TTC549 (cell line): Measurements from ENCODE around the gene PDZRN4.

Source experiments
- FAIRE-seq: peaks from 2 replicates; lab custom pipeline; 2012; peaks lifted over from hg19 to GRCh38; lab: Jason Lieb, UNC

The PDZRN4 gene

DNA sequence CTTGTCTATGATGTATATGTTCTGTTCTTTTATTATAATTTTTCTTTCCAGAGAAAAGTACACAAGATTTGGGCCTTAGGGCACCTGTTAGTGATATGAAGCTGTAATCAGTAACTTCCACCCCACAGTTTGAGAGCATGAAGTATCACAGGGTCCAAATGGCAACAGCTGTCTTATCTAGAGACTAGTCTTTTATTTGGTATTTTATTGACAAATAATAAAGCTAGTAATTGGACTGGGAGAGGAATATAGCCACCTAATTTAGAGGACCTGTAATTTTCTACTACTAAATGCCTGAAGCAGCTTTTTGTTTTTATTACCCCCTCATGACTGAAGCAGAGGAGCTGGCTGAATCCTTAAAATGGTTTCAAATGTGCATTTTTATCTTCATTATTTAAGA lies 174.8 kb downstream of the PDZRN4 start:
- FAIRE-seq, result no peak

GRCh38 chr12:41364211-41364610 lies 176.1 kb downstream of the PDZRN4 start:
- FAIRE-seq, result no peak

DNA sequence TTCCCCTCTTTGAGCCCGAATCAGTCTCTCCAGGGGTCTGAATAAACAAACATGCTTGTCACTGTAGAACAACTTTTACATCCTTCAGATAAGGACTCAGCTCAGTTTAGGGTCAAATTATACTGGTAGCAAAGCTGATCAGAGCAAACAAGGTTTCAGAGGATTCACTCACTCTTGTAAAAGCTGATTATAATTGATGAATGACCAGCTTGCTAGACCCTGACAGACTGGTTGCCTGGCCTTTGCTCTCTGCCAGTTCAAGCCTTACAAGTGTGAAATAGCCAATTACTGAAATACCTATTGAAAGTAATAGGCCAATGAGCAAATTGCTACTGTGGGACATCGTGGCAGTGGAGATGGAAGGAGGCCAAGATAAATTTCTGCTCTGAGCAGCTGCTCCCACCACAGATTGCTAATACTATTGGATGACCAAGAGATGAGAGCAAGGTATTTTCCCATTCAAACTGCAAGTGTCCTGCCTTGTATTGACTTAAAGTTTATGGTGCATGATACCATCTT lies 177.6 kb downstream of the PDZRN4 start:
- FAIRE-seq, result no peak

DNA sequence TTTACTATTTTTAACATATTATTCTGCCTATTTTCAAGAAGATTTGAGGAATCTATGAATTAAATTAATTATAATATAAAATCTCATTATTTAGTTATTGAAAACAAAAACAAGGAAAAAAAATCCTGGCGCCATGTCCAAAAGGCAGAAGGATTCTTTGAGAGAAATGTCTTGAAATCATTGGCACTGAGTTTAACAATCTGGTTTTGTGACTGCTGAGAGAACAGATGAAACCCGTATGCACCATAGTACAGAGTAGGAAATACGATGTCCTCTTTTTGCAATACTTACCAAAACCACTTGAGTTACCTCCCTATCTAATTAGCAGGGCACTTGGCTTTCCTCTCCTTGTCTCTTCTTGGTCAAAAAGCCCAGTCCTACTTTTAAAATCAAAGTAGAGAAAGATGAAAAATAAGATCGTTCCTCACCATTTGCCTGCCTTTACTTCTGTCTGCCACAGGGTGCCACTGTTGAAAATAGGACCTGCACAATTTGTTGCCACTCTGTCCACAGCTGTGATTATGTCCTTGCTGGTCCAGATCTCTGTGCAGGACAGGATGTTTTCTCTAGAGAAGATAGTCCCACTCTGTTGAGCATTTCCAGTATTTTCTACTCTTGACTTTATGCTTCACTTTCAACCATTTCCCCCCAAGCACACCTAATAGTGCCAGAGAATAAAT lies 179.7 kb downstream of the PDZRN4 start:
- no peak for FAIRE-seq

GRCh38 chr12:41380878-41381277 lies 192.8 kb downstream of the PDZRN4 start:
- no peak for FAIRE-seq

DNA sequence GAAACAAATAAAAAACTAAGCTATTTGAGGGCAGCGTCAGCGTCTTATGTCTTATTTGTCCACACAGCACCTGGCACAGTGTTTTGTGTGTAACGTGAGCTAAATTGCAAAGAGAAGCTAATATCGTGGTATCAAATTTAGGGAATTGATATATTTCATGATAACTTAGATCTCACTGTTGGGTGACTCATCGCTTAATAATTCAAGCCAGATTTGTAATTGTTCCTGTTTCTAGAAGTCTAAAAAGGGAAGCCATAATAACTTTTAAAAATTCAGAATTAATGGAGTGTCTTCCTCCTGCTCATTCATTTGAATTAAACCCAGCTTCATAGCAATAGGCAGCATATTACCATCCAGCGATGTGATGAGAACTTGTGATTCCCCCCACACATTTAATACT lies 214.7 kb downstream of the PDZRN4 start:
- no peak for FAIRE-seq

GRCh38 chr12:41407232-41407799 lies 219.2 kb downstream of the PDZRN4 start:
- no peak for FAIRE-seq

- no peak for FAIRE-seq
Observed at GRCh38 chr12:41409628-41410027, 221.5 kb downstream of the PDZRN4 start.

GRCh38 chr12:41418586-41418985 lies 230.5 kb downstream of the PDZRN4 start:
- FAIRE-seq, result no peak

- no peak for FAIRE-seq
Observed at GRCh38 chr12:41419131-41419893, 231.2 kb downstream of the PDZRN4 start.

- FAIRE-seq, result no peak
Observed at GRCh38 chr12:41424651-41425050, 236.5 kb downstream of the PDZRN4 start.

- no peak for FAIRE-seq
Observed at GRCh38 chr12:41433460-41433859, 245.3 kb downstream of the PDZRN4 start.

DNA sequence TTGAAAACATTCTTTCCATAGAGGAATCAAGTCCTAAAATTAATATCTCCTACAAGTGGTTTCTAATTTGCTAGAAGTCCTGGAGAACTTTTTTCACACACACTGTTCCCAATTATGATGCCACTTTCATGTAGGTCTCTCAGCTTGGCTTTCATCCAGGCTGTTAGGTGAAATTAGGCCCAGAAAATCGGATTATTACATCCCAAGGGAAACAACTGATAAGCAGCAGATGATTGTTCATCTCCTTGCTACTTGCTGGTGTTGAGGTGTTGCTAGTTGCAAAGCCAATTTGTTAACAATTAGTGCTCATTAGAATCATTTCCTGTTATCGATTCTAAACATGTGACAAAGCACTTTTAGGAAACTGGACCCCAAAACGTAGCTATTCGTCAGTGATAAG lies 248.0 kb downstream of the PDZRN4 start:
- no peak for FAIRE-seq

DNA sequence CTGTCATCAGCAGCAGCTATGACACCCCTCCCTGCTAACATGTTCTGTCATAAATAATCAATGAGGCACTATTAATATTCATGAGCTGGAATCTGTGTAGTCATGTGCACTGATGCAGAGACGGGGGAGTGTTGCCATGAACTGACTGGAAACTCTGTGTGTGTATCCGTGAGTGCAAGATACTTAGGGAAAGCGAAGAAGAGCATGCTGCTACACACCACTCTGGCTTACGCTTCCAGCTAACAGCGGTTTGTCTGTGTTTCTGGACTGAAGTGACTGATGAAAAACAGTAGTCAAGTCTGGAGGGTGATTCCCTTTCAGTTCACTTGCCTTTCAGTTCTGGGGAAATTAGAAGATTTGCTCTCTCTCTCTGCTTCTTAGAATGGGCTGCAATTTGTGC lies 249.4 kb downstream of the PDZRN4 start:
- no peak for FAIRE-seq

DNA sequence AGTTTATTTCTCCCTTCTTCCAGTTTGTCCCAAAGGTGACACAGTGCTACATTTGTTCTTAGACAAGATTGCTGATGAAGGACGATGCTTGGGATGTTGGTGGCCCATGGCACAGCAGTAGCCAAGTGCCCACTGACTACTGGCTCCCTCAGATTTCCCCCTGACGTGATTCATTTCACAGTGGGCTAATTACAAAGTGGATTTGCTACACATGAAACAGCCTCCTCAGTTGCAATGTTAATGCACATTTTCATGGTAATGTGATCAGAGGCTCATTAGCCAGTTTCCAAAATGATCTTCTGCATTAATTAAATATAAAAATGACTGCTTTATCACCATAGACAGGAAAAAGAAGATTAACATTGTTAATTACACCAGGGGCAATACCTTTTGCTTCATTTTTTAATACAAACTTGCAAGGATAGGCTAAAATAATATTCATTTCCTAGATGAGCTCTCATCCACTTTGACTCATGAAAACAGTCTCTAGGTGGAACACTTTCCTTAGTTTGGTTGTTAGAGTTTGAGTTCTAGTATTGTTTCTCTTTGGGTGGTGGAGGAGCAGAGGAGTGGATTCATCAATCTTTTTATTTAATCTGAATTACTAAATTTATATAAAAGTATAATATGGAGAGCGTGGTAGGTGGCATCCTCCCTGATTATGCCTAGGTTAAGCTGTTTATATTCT lies 250.9 kb downstream of the PDZRN4 start:
- FAIRE-seq, result no peak

DNA sequence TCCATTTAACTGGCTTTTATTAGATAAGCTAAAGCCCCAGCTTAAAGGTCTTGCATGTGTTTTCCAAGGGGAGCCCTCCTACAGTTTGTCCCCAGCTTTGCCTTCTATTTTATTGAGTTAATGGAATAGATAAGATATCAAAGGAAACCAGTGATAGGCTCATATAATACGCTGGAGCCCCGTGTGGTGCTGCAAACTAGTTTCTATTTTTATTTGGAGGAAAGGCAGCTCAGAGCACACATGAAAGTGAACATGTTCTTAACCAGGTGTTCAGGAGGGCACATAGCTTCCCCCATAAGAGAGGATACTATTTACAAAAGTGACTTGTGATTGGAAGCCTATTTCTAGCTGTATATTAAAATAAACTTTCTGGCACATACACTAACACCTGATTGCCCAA lies 251.7 kb downstream of the PDZRN4 start:
- FAIRE-seq, result no peak

GRCh38 chr12:41441180-41441579 lies 253.1 kb downstream of the PDZRN4 start:
- no peak for FAIRE-seq

DNA sequence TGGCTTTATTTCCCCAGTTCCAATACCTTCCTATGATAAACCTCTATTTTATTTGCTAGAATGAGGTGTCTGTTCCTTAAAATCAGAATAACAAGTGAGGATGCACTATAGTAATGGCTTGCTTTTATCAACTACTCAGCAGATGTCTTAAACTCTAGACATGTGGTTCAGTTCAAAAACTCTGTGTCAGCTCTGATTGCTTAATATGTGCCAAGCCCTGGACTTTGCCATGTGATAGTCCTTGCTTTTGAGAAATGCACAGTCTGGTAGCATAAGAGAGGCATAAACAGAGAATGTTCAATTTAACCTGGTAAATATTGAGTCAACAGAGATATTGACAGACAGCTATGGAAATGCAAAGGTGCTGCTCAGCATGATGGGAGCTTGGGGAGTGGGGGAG lies 254.8 kb downstream of the PDZRN4 start:
- FAIRE-seq, result no peak

- no peak for FAIRE-seq
Observed at GRCh38 chr12:41443690-41444089, 255.6 kb downstream of the PDZRN4 start.

DNA sequence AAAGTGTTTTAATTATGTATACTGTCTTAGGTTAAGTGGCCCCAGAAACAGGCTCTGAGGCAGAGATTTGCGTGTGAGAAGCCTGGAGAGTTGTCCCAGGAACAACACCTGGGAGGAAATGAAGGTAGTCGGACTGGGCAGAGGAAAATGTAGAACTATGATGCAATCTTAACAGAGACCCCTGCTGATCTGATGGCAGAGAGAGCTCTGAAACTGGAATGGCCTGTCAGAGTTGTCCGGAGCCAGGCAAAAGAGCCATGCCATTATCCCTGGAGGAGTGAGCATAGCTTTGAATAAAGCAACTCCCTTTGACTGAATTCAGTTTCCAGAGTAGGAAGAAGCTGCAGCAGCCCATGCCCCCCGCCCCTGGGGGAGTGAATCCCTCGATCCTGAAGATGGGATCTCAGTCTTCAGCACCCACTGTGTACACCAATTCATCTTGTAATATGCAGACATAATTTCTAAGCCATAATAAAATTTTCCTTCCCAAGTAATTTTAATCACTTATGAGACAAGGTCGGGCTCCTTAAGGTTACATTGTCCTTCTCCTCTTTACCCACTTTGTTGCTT lies 264.8 kb downstream of the PDZRN4 start:
- FAIRE-seq, result no peak

GRCh38 chr12:41453409-41453808 lies 265.3 kb downstream of the PDZRN4 start:
- no peak for FAIRE-seq

GRCh38 chr12:41459111-41459905 lies 271.2 kb downstream of the PDZRN4 start:
- FAIRE-seq, result no peak
